Common myeloid progenitor, CD34-positive (primary cell): ENCODE measurements around the gene DIAPH1.

Experiments
- CTCF ChIA-PET: fragments of 350-600 bp; sonication (Branson Sonifier 250); formaldehyde crosslinking; loops from one replicate; lab custom pipeline; 2021; ENCODE audit warnings: antibody characterized with exemption; lab: Charles Lee
- POLR2A ChIA-PET: fragments of 350-600 bp; sonication (Branson Sonifier 250); formaldehyde crosslinking; loops from one replicate; lab custom pipeline; 2021; ENCODE audit warnings: antibody characterized with exemption; lab: Charles Lee
- DNase-seq, 3 donors: peaks; one replicate each; pipeline versions ENCODE4 v3.0.0 to v3.0.0-alpha.2; 2013
- H3K27ac ChIP-seq, 2 experiments: 1 replicate in 1 of 2; 2 replicates in 1 of 2; pipeline ENCODE4 v1.7.0; 2013; ENCODE audit warnings: inconsistent platforms in 2 of 2, low read length in 2 of 2, mild to moderate bottlenecking in 2 of 2, low read depth in 1 of 2, moderate library complexity in 1 of 2; ENCODE audit not compliant: severe bottlenecking in 2 of 2, insufficient read depth in 1 of 2, poor library complexity in 1 of 2
- H3K27me3 ChIP-seq, 5 experiments: replicated peaks in 2 of 5; 1 replicate in 3 of 5; 2 replicates in 2 of 5; pipeline versions ENCODE4 v1.6.1 to v1.7.0; 2013; ENCODE audit warnings: low read length in 4 of 5, mild to moderate bottlenecking in 2 of 5, moderate library complexity in 2 of 5, inconsistent platforms in 1 of 5; ENCODE audit not compliant: insufficient read depth in 5 of 5, control insufficient read depth in 4 of 5
- H3K36me3 ChIP-seq, 4 experiments: 1 replicate in 2 of 4; 2 replicates in 2 of 4; pipeline versions ENCODE4 v1.6.1 to v1.7.0; 2013; ENCODE audit warnings: low read length in 3 of 4, control low read depth in 1 of 4, mild to moderate bottlenecking in 1 of 4; ENCODE audit not compliant: control insufficient read depth in 4 of 4, insufficient read depth in 4 of 4
- H3K4me1 ChIP-seq, 4 experiments: 1 replicate in 3 of 4; 2 replicates in 1 of 4; pipeline versions ENCODE4 v1.6.1 to v1.7.1; 2013; ENCODE audit warnings: low read length in 3 of 4, mild to moderate bottlenecking in 3 of 4, control low read depth in 1 of 4, inconsistent platforms in 1 of 4, moderate library complexity in 1 of 4; ENCODE audit not compliant: control insufficient read depth in 4 of 4, insufficient read depth in 4 of 4; ENCODE audit errors: control extremely low read depth in 1 of 4
- H3K4me3 ChIP-seq, 7 experiments: 1 replicate in 4 of 7; 2 replicates in 3 of 7; pipeline versions ENCODE4 v1.5.1 to v1.7.0; 2013; ENCODE audit warnings: mild to moderate bottlenecking in 7 of 7, low read length in 6 of 7, moderate library complexity in 6 of 7, inconsistent platforms in 2 of 7, low read depth in 2 of 7, control low read depth in 1 of 7; ENCODE audit not compliant: insufficient read depth in 4 of 7, control insufficient read depth in 1 of 7; ENCODE audit errors: extremely low read depth in 1 of 7
- H3K9me3 ChIP-seq, 5 experiments: 1 replicate in 4 of 5; 2 replicates in 1 of 5; pipeline versions ENCODE4 v1.6.1 to v1.7.1; 2013; ENCODE audit warnings: low read length in 4 of 5, mild to moderate bottlenecking in 2 of 5, inconsistent platforms in 1 of 5, low read depth in 1 of 5, moderate library complexity in 1 of 5; ENCODE audit not compliant: control insufficient read depth in 4 of 5, insufficient read depth in 2 of 5; ENCODE audit errors: control extremely low read depth in 1 of 5
- WGBS: methylation state at CpG from one replicate; pipeline ENCODE4 v1.1.5; 2013; ENCODE audit not compliant: insufficient coverage; 5-methylcytosine and 5-hydroxymethylcytosine counted together

DIAPH1 gene

GRCh38 chr5:141585594-141585993 lies 33.2 kb downstream of the DIAPH1 start:
- peaks cover 29 to 83% (median 47%) of the 10 kb centered on the region in 4 experiments for H3K36me3 ChIP-seq
- H3K4me1 ChIP-seq: peaks cover 0 to 8% (median 3%) of the 10 kb centered on the region in 4 experiments
- WGBS: 100% methylated on average over 6 of the region's 6 CpGs
- ChIA-PET CTCF (interaction anchor here (0.9 to 2.0 kb wide), 3 partner anchors 21 to 34 kb away, joined by 3 to 6 read pairs (median 4); no protein-coding TSS in a partner anchor), POLR2A (no interaction called here)
- DNase-seq: no peak
- no peak overlapping the region for H3K4me3 ChIP-seq
- H3K27ac ChIP-seq: no peak overlapping the region
- no peaks in the 10 kb centered on the region for H3K9me3 ChIP-seq
- H3K27me3 ChIP-seq: no peaks in the 10 kb centered on the region

DNA sequence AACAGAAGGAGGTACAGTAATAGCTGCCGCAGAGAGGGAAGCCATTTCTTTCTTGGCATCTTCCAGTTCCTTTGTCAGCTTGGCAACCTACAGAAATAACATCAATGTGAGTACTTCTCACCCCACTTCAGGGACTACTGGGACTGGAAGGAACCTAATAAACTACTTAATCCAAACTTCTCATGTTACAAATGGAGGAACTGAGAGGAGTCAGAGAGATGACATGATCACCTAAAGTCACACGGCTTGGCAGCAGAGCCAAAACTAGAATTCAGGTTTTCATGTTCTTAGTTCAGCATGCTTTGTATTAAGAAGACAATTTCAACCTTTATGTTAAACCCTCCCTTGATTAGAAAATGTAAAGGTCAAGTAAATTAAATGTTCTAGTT lies 44.7 kb downstream of the DIAPH1 start:
- Histone ChIP-seq H3K36me3 (peaks cover 35 to 82% (median 67%) of the 10 kb centered on the region in 4 experiments), H3K4me3 (no peak overlapping the region), H3K4me1 (peaks cover 6 to 17% (median 11%) of the 10 kb centered on the region in 4 experiments), H3K27ac (no peak overlapping the region), H3K27me3 (no peaks in the 10 kb centered on the region), H3K9me3 (no peaks in the 10 kb centered on the region)
- no CpG with 5 or more reads among the region's 2 CpGs for WGBS
- ChIA-PET CTCF (interaction anchor here (1.6 to 2.0 kb wide), 3 partner anchors 10 to 61 kb away, joined by 3 to 9 read pairs (median 4); no protein-coding TSS in a partner anchor), POLR2A (no interaction called here)
- no peak for DNase-seq

DNA sequence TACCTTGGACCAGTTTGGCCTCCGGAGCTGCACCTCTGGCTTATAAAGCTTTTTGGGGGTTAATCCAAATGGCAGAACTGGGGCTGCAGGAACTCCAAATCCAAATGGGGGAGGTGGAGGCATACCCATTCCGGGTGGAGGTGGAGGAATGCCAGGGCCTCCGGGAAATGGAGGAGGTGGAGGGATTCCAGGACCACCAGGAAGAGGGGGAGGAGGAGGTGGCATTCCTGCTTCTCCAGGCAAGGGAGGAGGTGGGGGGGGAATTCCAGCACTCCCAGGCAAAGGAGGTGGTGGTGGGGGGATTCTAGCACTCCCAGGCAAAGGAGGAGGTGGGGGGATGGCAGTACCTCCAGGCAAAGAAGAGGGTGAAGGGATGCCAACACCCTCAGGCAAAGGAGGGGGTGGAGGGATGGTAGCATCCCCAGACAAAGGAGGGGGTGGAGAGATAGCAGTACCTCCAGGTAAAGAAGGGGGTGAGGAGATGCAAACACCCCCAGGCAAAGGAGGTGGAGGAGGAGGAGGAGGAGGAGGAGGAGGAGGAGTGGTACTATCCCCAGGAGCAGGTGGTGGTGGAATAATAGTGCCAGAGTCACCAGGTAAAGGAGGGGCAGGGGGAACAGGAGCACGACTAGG lies 45.2 kb downstream of the DIAPH1 start:
- Histone ChIP-seq H3K4me1 (peaks cover 6 to 17% (median 11%) of the 10 kb centered on the region in 4 experiments), H3K4me3 (no peak overlapping the region), H3K36me3 (peaks cover 33 to 81% (median 67%) of the 10 kb centered on the region in 4 experiments), H3K27me3 (no peaks in the 10 kb centered on the region), H3K9me3 (no peaks in the 10 kb centered on the region), H3K27ac (no peak overlapping the region)
- DNase-seq: no peak
- WGBS: 100% methylated on average over 2 of the region's 4 CpGs
- ChIA-PET CTCF (interaction anchor here (1.6 to 1.9 kb wide), 2 partner anchors 16 to 62 kb away, joined by 3 to 4 read pairs; no protein-coding TSS in a partner anchor), POLR2A (no interaction called here)

DNA sequence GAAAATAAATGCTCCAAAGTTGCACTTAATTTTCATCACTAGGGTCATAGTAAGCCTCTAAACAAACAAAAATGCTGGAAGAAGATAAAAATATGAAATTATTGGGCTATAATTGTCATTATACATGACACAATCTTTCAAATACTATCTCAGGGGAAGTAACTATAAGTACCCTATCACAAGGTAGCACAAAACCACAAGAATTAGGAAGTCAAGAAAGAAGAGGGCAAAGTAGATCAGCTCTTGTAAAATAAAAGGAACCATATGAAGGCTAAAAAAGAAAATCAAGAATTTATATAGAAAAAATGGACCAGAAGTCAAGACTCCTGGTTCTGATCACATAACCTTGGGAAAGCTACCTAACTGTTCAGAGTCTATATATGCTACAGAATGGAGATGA lies 48.1 kb downstream of the DIAPH1 start:
- CTCF ChIA-PET: interaction anchor here (1.0 to 1.5 kb wide), 4 partner anchors 10 to 80 kb away, joined by 3 to 5 read pairs (median 4); no protein-coding TSS in a partner anchor

DNA sequence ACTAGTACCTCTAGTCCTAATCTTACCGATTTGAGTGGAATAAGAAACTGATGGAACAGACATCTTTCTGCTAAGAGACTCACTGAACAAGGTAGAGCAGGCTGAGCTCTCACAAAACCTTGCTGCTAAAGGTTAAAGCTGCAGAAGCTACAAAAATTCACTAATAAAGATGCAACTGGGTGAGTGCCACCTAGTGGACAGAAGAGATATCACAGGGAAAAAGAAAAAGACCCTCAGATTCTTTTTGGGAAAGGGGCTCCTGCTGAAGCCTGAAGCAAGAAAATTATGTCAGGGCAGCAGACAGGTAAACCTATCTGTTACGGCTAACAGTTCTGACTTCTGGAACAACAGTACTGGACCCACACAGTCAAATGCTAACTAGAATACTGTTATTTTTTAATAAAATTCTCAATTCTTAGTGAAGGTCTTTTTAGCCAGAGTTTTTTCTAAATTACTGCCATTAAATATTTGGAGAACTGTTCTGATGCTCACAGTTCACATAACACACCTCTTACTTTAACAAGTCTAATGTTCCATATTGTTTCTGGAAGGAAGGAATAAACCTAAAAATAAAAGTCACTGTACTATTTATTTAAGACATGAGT lies 51.2 kb downstream of the DIAPH1 start:
- Histone ChIP-seq H3K27me3 (no peaks in the 10 kb centered on the region), H3K9me3 (no peaks in the 10 kb centered on the region), H3K4me1 (peaks cover 7 to 20% (median 13%) of the 10 kb centered on the region in 4 experiments), H3K27ac (no peak overlapping the region), H3K4me3 (no peak overlapping the region), H3K36me3 (peaks cover 20 to 65% (median 44%) of the 10 kb centered on the region in 4 experiments)
- peak in 2 of 3 donors; percentile 31 to 44 for DNase-seq
- WGBS: 10% methylated on average over 1 of the region's 2 CpGs
- CTCF ChIA-PET: interaction anchor here (0.7 to 3.3 kb wide), 25 partner anchors 8 to 245 kb away, joined by 3 to 27 read pairs (median 4); partner anchors contain the start of genes DIAPH1, HDAC3, PCDHGA10 and PCDHGA11
- POLR2A ChIA-PET: no interaction called here

More for the DNA sequence above, 48.1 kb downstream of the DIAPH1 start:
- POLR2A ChIA-PET: no interaction called here
- Histone ChIP-seq H3K27ac (no peak overlapping the region), H3K4me3 (no peak overlapping the region), H3K36me3 (peaks cover 19 to 71% (median 53%) of the 10 kb centered on the region in 4 experiments), H3K9me3 (no peaks in the 10 kb centered on the region), H3K4me1 (peaks cover 6 to 18% (median 11%) of the 10 kb centered on the region in 4 experiments), H3K27me3 (no peaks in the 10 kb centered on the region)
- peak in 2 of 3 donors; percentile 56 to 68 for DNase-seq

DNA sequence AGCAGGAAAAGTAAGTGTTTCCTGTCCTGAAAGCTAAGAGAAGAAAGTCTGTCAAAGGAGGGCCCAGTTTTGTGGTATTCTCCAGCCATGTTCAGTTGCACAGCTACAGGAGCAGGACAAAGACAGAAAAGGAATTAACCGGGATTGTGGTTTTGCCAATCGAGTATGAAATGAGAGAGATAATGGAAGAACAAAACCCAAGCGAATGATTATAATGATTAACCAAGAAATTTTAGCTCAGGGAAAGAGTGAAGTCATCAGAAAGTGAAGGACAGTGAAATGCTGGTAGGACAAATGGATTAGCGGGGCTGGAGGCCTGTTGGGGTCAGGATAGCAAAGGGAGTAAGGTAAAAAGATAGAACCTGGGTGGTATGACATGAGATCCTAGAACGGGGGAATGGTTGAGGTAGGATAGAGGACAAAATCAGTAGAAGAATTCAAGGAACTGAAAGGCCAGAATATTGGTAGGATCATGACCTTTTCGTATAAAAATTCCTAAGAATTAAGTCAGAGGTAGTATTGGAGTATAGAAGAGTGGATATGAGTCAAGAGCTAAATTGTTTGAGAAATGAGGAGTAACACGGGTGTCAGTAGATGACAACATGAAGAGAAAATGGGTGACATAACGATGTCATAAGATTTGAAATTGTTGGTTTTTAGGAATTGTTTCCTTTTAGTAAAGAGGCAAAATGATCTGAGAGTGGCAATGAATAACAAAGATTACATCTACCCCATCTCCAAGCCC lies 52.8 kb downstream of the DIAPH1 start:
- Histone ChIP-seq H3K27ac (peak overlapping the region in 1 of 2 experiments; percentile 4), H3K4me1 (peaks cover 3 to 12% (median 8%) of the 10 kb centered on the region in 4 experiments), H3K4me3 (no peak overlapping the region), H3K27me3 (no peaks in the 10 kb centered on the region), H3K9me3 (no peaks in the 10 kb centered on the region), H3K36me3 (peaks cover 17 to 66% (median 35%) of the 10 kb centered on the region in 4 experiments)
- ChIA-PET CTCF (interaction anchor here (0.9 to 3.3 kb wide), 10 partner anchors 9 to 342 kb away, joined by 3 to 27 read pairs (median 3); partner anchors contain the start of genes HDAC3, PCDHGA10, PCDHGA11 and PCDHGB3), POLR2A (no interaction called here)
- 91% methylated on average over 7 of the region's 8 CpGs for WGBS
- no peak for DNase-seq
